Measurements from ENCODE around the gene FRA10AC1.

FRA10AC1 gene, protein sequence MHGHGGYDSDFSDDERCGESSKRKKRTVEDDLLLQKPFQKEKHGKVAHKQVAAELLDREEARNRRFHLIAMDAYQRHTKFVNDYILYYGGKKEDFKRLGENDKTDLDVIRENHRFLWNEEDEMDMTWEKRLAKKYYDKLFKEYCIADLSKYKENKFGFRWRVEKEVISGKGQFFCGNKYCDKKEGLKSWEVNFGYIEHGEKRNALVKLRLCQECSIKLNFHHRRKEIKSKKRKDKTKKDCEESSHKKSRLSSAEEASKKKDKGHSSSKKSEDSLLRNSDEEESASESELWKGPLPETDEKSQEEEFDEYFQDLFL

DNA sequence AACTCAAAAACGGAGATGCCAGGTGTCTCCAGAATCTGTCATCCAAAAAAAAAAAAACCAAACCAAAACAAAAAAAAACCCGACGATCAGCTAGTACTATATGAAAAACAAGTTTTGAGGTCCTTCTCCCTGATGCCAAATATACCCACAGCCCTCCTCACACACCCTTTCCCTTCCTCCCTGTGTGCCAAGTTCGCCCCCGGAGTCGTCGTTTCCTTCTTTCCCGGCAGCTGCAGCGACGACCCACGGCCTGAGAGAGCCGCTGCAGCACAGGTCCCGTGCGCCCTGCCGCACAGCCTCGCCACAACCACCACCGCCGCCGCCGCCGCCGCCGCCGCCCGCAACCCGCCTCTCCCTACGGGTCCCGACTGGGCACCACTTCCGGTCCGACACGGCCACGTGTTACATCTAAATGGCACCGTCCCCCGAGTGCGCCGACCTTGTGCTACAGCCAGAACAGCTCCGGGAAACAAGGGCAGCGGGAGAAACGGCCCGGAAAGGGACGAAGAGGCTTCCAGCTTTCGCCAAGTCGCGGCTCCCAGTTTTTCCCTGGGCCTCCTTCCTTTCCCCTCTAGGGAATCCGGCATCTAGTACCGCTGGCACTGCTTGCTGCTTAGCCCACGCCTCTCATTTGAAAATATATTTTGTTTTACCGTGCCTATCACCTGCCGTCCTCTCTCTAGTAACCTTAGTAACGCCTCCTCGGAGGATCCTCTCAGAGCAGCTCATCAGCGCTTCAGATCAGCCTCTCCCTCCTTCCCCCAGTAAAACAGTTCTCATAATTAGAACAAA, at the start of gene FRA10AC1:
FRA10AC1 (minus strand) TSS at position 383 of the 792 bp plus-strand sequence. CDS start 2,486 bp downstream, outside the sequence.
- DNase-seq (ENCODE audit: low read depth, low spot score): peak; percentile 87

- DNase-seq (ENCODE audit: low read depth, low spot score): no peak
Observed at GRCh38 chr10:93751832-93752231, 49.4 kb upstream of the FRA10AC1 start.

DNA sequence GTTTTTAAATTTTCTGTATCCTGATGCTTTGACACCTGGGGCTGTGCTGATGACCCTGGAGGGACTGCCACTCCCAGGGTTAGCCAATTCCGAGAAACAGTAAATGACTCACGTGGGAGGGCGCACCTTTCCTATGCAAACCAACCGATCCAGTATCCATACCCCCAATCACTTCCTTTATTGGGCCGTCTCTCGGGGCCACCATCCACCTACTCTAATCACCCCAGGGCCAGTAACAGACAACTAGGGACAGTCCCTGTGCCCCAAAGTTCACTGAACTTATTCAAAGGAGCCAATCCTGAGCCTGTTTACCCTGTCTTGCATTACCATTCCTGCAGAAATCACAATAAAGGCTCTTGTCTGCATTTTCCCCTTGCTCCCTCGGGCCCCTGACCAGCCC, 48.7 kb upstream of the FRA10AC1 start:
- DNase-seq (ENCODE audit: low read depth, low spot score): no peak

DNA sequence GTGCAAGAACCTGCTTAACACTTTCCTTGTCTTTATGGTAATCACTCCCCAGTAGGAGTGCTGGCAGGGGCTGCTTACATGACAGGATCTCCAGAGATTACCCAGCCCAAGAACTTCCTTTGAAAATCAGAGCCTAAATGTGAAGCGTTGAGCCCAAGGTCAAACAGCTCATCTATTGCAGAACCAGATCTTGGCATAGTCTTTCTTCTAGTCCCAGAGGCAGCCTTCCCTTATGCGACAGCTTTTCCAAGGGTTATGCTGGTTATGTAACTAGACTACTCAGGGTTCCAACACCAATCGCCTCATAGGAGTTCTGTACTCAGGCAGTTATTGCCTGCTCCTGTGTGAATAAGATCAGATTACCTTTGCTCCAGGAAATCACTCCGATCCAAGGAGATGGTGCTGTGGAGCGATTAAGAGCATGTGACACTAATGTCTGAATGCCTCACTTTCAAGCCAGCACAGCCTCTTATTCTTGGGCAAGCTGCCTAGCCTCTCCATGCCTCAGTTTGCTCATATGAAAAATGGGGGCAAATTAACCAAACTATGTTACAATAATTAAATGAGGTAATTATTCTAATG, 46.9 kb upstream of the FRA10AC1 start:
- no peak for DNase-seq (ENCODE audit: low read depth, low spot score)

DNA sequence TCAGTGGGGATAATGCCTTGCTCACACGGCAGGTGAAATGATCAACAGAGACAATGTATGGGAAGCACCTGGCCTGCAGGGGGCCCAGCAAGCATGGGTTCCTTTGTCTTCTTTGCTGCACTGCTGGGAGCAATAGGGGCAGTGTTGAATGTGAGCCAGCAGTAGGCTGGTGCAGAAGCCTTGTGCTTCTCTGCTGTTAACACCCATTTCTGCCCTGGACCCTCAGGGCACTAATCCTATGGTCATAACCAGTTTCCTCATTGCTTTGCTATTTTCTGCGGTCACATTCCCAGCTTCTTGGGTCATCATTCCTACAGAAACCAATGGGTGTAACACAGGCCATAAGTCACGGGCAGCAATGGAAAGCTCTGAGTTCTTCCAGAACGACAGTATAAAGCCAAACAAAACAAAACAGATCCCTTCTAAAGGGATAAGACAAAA, 44.5 kb upstream of the FRA10AC1 start:
- DNase-seq (ENCODE audit: low read depth, low spot score): peak; percentile 82

DNA sequence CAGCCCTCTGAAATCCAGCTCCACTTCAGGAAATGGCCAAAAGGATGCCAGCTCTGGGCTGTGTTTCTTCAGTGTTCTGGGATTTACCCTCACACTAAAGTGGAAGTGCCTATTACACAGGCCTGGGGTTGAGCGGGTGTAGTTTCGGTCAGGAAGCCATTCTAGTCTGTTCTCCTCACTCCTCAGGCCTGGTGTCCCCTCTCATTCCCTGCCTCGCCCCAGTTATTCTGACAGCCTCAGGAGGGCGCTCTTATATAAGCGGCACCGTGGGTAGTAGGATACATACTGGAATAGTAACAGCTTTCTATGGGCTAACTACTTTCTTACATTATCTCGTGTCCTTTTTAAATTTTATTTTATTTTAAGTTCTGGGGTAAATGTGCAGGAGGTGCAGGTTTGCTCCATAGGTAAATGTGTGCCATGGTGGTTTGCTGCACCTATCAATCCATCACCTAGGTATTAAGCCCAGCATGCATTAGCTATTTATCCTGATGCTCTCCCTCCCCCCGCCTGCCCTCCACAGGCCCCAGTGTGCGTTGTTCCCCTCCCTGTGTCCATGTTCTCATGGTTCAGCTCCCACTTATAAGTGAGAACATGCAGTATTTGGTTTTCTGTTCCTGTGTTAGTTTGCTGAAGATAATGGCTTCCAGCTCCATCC, 43.1 kb upstream of the FRA10AC1 start:
- no peak for DNase-seq (ENCODE audit: low read depth, low spot score)

DNA sequence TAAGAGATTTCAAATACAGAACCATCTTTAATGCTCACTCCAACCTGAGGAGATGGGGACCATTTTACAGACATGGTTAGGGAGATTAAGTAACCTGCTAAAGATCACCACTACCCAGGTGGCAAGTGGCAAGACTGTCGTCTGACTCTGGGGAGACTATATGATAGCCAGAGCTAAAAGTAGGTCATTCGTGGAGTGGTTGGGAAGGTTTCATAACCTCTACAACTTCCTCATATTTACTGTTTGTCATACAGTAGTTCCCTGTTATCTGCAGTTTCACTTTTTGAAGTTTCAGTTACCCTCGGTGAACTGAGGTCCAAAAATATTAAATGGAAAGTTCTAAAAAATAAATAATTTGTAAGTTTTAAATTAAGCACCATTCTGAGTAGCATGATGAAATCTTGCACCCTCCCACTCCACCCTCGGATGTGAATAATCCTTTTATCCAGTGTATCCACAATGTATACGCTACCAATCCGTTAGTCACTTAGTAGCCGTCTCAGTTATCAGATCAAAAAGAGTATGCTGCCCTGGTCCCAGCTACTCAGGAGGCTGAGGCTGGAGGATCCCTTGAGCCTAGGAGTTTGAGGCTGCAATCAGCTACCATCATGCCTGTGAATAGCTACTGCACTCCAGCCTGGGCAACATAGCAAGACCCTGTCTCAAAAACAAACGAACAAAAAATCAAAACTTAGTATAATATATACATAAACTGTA, 40.4 kb upstream of the FRA10AC1 start:
- no peak for DNase-seq (ENCODE audit: low read depth, low spot score)

GRCh38 chr10:93741367-93741766, 39.0 kb upstream of the FRA10AC1 start:
- no peak for DNase-seq (ENCODE audit: low read depth, low spot score)

GRCh38 chr10:93726024-93726423, 23.6 kb upstream of the FRA10AC1 start:
- no peak for DNase-seq (ENCODE audit: low read depth, low spot score)

DNA sequence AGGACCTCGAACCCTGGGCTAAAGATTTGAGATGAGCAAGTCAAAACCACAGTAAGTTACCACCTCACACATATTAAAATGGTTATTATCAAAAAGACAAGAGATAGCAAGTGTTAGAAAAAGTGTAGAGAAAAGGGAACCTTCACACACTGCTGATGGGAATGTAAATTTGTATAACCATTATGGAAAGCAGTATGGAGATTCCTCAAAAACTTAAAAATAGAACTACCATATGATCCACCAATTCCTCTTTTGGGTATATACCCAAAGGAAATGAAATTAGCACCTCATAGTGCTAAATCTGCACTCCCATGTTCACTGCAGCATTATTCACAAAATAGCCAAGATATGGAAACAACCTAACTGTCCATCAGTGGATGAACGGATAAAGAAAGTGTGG, 20.8 kb upstream of the FRA10AC1 start:
- DNase-seq (ENCODE audit: low read depth, low spot score): no peak

- DNase-seq (ENCODE audit: low read depth, low spot score): no peak
Observed at GRCh38 chr10:93722550-93722949, 20.2 kb upstream of the FRA10AC1 start.

GRCh38 chr10:93719901-93720300, 17.5 kb upstream of the FRA10AC1 start:
- DNase-seq (ENCODE audit: low read depth, low spot score): no peak

- no peak for DNase-seq (ENCODE audit: low read depth, low spot score)
Observed at GRCh38 chr10:93718937-93719725, 16.7 kb upstream of the FRA10AC1 start.

- no peak for DNase-seq (ENCODE audit: low read depth, low spot score)
Observed at GRCh38 chr10:93716766-93717165, 14.4 kb upstream of the FRA10AC1 start.

DNA sequence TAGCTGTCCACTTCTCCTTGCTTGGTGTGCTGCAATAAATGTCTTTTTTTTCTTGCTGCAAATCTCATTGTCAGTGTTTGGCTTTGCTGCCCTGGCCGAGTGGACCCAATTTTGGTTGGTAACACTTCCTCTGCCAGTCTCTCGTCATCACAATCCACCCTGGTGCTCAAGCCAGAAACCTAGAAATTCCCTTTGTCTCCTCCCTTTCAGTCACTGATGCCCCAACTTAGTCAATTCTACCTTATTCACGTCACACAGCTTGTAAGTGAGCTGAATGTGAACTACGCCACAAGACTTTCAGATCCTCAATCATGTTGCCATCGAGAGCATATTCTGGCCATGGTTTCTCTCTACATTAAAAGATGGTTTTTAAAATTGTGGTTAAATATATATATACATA, 13.0 kb upstream of the FRA10AC1 start:
- no peak for DNase-seq (ENCODE audit: low read depth, low spot score)

GRCh38 chr10:93712593-93712992, 10.2 kb upstream of the FRA10AC1 start:
- no peak for DNase-seq (ENCODE audit: low read depth, low spot score)

GRCh38 chr10:93711891-93712290, 9.5 kb upstream of the FRA10AC1 start:
- no peak for DNase-seq (ENCODE audit: low read depth, low spot score)

GRCh38 chr10:93710333-93710909, 8.0 kb upstream of the FRA10AC1 start:
- no peak for DNase-seq (ENCODE audit: low read depth, low spot score)

GRCh38 chr10:93707623-93708022, 5.2 kb upstream of the FRA10AC1 start:
- DNase-seq (ENCODE audit: low read depth, low spot score): no peak

DNA sequence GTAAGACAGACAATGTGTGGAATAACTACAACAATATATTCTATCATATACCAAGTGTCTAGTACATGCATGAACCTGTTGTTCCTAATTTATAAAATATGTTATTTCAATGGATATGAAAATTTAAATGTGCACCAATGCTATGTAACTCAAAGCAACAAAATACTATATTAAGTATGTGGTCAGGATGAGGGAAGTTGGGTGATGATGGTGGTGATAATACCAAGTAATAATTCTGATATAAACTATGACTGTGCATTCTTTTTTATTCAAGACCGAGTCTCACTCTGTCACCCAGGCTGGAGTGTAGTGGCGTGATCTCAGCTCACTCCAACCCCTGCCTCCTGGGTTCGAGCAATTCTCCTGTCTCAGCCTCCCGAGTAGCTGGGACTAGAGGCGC, 2.1 kb upstream of the FRA10AC1 start:
- no peak for DNase-seq (ENCODE audit: low read depth, low spot score)
